CD4-positive, CD25-positive, alpha-beta regulatory T cell (primary cell): Measurements from ENCODE around the gene MCL1. TPM values are rescaled to one million over a fixed set of nuclear protein-coding genes. Genes with fewer than 3 reads are reported as not detected.

Experiments used
- ATAC-seq, 2 donors: fragments of 150-1000 bp; cut with Tn5 transposase; one replicate each; pipeline ENCODE4 v1.10.0; 2021; ENCODE audit warnings: low read depth in 2 of 2, moderate number of reproducible peaks in 2 of 2, moderate library complexity in 1 of 2
- DNase-seq, 3 donors: peaks; one replicate each; pipeline versions ENCODE4 v3.0.0 to v3.0.0-alpha.2; 2012 to 2022; ENCODE audit warnings: mixed read lengths in 1 of 3
- H3K27ac ChIP-seq: one replicate; pipeline ENCODE4 v1.7.0; 2013; ENCODE audit warnings: mild to moderate bottlenecking, low read length; ENCODE audit not compliant: insufficient read depth, poor library complexity, severe bottlenecking
- H3K27me3 ChIP-seq: one replicate; pipeline ENCODE4 v1.7.0; 2013; ENCODE audit warnings: low read length; ENCODE audit not compliant: control insufficient read depth, insufficient read depth
- H3K36me3 ChIP-seq: one replicate; pipeline ENCODE4 v1.7.0; 2013; ENCODE audit warnings: mild to moderate bottlenecking, low read length, moderate library complexity; ENCODE audit not compliant: control insufficient read depth, insufficient read depth
- H3K4me1 ChIP-seq: 2 replicates; pipeline ENCODE4 v1.7.0; 2013; ENCODE audit warnings: mild to moderate bottlenecking, low read length; ENCODE audit not compliant: insufficient read depth, control insufficient read depth, poor library complexity, severe bottlenecking
- H3K4me3 ChIP-seq: one replicate; pipeline ENCODE4 v1.7.0; 2013; ENCODE audit warnings: low read depth, mild to moderate bottlenecking, low read length, moderate library complexity
- H3K9me3 ChIP-seq, 2 experiments: 1 replicate in 1 of 2; 2 replicates in 1 of 2; pipeline ENCODE4 v1.7.0; 2013; ENCODE audit warnings: low read length in 2 of 2, mild to moderate bottlenecking in 1 of 2, moderate library complexity in 1 of 2; ENCODE audit not compliant: control insufficient read depth in 2 of 2
- H3K27ac Mint-ChIP-seq, 3 donors: one replicate each; pipeline ENCODE4 v1.8.0; 2020 to 2022; ENCODE audit warnings: mild to moderate bottlenecking in 3 of 3, mixed read lengths in 3 of 3, moderate library complexity in 2 of 3
- H3K27me3 Mint-ChIP-seq: one replicate; pipeline ENCODE4 v1.8.0; 2022; ENCODE audit warnings: mild to moderate bottlenecking, mixed read lengths
- H3K36me3 Mint-ChIP-seq: one replicate; pipeline ENCODE4 v1.8.0; 2020; ENCODE audit warnings: mixed read lengths
- H3K4me1 Mint-ChIP-seq, 4 donors: one replicate each; pipeline ENCODE4 v1.8.0; 2020 to 2022; ENCODE audit warnings: mixed read lengths in 4 of 4, mild to moderate bottlenecking in 1 of 4
- H3K4me3 Mint-ChIP-seq, 4 donors: one replicate each; pipeline ENCODE4 v1.8.0; 2020 to 2022; ENCODE audit warnings: mild to moderate bottlenecking in 4 of 4, mixed read lengths in 4 of 4, moderate library complexity in 3 of 4
- H3K9me3 Mint-ChIP-seq, 7 donors: one replicate each; pipeline ENCODE4 v1.8.0; 2020 to 2022; ENCODE audit warnings: mixed read lengths in 7 of 7, mild to moderate bottlenecking in 3 of 7, moderate library complexity in 2 of 7
- polyA plus RNA-seq, 4 donors: library from polyadenylated mRNA; unstranded; fragments of 300-500 nt; fragmentation: Illumina TruSeq; gene quantifications; one replicate each; pipeline ENCODE4 v1.2.3, GENCODE V29; 2021
- total RNA-seq: library from RNA; stranded (reverse); gene quantifications from one replicate; pipeline ENCODE4 v1.2.3, GENCODE V29; 2022

The MCL1 gene
- total and polyA plus RNA-seq, 5 donors from 2014 or later = 167 to 764 (median 184) TPM

DNA sequence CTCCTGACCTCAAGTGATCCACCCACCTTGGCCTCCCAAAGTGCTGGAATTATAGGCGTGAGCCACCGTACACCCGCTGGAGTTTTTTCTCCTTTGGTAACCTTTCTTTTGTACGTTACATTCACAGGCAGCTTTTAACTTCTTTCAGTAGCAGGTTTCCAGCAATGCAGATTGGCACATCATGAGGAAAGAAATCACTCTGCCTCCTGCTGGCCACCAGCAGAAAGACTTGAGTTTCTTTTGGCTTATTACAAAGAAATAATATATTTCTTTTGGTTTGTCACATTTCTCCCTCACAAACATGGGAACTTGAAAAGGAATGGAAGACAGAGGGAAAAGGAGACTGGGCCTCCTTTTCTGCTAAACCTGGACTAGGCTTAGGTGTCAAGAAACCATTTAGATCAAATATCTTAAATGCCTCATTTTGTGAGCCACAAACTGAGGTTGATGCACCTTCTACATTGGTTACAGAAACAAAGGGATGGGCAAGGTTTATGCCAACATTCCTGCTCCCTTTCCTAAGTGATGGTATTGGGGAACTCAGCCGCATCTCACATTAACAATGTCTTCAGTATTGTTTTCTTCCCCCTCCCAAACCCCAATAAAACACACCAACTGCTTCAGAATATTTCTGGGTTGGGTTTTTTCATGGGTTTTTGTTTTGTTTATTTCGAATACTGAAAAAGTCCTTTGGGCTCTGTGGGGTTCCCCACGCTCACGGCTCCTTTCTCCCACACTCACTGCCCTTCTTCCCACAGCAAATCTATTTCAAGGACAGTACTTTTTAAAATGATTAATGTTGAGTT lies 42.3 kb upstream of the MCL1 start:
- H3K4me3 ChIP-seq = peak overlapping the region; percentile 19
- Mint-ChIP-seq H3K9me3 (peaks cover 0 to 1% (median 0%) of the 10 kb centered on the region in 7 donors), H3K4me3 (peak overlapping the region; percentile 20 to 68 (median 50)), H3K27ac (peak overlapping the region; percentile 72 to 89 (median 83)), H3K27me3 (no peaks in the 10 kb centered on the region), H3K4me1 (peaks cover 25 to 57% (median 44%) of the 10 kb centered on the region in 4 donors), H3K36me3 (peaks cover 44% of the 10 kb centered on the region)
- H3K27me3 ChIP-seq = no peaks in the 10 kb centered on the region
- ATAC-seq = peak; percentile 61 to 65
- H3K27ac ChIP-seq = peak overlapping the region; percentile 53
- peak; percentile 34 to 83 (median 69) for DNase-seq
- H3K4me1 ChIP-seq = peaks cover 28% of the 10 kb centered on the region
- no peaks in the 10 kb centered on the region for H3K9me3 ChIP-seq
- peaks cover 47% of the 10 kb centered on the region for H3K36me3 ChIP-seq

- Histone ChIP-seq H3K36me3 (peaks cover 40% of the 10 kb centered on the region), H3K4me3 (no peak overlapping the region), H3K4me1 (peaks cover 30% of the 10 kb centered on the region), H3K9me3 (no peaks in the 10 kb centered on the region), H3K27ac (peak overlapping the region; percentile 53), H3K27me3 (no peaks in the 10 kb centered on the region)
- H3K36me3 Mint-ChIP-seq = peaks cover 45% of the 10 kb centered on the region
- peaks cover 0 to 1% (median 0%) of the 10 kb centered on the region in 7 donors for H3K9me3 Mint-ChIP-seq
- peak overlapping the region in 2 of 3 donors; percentile 72 to 93 for H3K27ac Mint-ChIP-seq
- DNase-seq = no peak
- ATAC-seq = no peak
- peaks cover 31 to 65% (median 46%) of the 10 kb centered on the region in 4 donors for H3K4me1 Mint-ChIP-seq
- no peaks in the 10 kb centered on the region for H3K27me3 Mint-ChIP-seq
- no peak overlapping the region for H3K4me3 Mint-ChIP-seq
Observed at GRCh38 chr1:150620919-150621318, 41.5 kb upstream of the MCL1 start.

DNA sequence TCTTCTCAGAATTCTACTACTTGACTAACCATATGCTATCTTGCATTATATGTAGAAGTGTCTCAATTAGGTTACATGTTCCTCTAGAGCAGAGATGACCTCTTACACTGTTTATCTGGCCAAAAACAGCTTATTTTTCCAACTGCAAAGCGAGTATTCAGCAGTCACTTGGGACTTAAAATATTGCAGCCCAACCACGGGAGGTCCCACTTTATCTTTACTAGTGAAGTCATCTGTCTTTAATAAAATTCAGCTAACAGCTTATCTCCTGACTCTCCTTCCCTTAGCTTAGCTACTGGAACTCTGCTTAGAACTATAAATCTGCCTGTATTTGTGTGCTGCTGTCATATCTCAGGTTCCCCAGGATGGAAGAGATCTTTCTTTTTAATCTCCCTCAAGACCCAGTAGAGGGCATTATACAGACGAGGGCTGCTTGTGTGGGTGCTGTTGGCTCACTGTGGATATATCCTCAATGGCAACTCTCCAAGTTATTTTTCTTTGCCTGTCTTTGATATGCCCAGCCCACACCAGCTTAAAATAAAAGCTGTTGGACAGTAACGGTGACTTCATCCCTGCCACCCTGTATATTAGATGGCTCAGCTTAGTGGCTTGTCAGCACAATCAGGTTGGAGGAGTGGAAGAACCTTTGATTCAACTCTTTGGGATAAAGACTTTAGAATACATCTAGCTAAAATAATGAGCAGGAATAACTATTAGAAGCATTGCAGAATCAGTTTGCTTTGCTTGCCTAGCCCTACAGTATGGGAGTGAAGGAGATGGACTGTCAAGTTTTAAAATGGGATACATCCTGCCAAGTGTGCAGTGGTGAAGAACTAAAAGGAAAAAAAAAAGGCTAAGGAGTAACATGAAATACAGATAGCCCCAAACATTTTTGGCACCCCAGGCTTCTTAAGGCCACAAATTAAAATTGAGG lies 40.4 kb upstream of the MCL1 start:
- Histone ChIP-seq H3K4me1 (peaks cover 39% of the 10 kb centered on the region), H3K36me3 (peaks cover 35% of the 10 kb centered on the region), H3K27ac (peak overlapping the region; percentile 18), H3K9me3 (no peaks in the 10 kb centered on the region), H3K27me3 (no peaks in the 10 kb centered on the region), H3K4me3 (peak overlapping the region; percentile 15)
- Mint-ChIP-seq H3K4me3 (peak overlapping the region in 1 of 4 donors; percentile 9), H3K9me3 (peaks cover 0 to 1% (median 0%) of the 10 kb centered on the region in 7 donors), H3K27me3 (no peaks in the 10 kb centered on the region), H3K36me3 (peaks cover 41% of the 10 kb centered on the region), H3K27ac (peak overlapping the region; percentile 17 to 93 (median 72)), H3K4me1 (peaks cover 38 to 75% (median 51%) of the 10 kb centered on the region in 4 donors)
- ATAC-seq (peak; percentile 54 to 62), DNase-seq (peak in 1 of 3 donors; percentile 41)

GRCh38 chr1:150615346-150616201 lies 36.2 kb upstream of the MCL1 start:
- H3K4me1 ChIP-seq = peaks cover 59% of the 10 kb centered on the region
- peaks cover 13% of the 10 kb centered on the region for H3K36me3 ChIP-seq
- peak in 1 of 3 donors; percentile 39 for DNase-seq
- peaks cover 37% of the 10 kb centered on the region for H3K36me3 Mint-ChIP-seq
- peak overlapping the region; percentile 20 to 72 (median 47) for H3K4me3 Mint-ChIP-seq
- no peak for ATAC-seq
- H3K27ac Mint-ChIP-seq = peak overlapping the region; percentile 74 to 90 (median 75)
- H3K4me1 Mint-ChIP-seq = peaks cover 42 to 74% (median 59%) of the 10 kb centered on the region in 4 donors
- H3K27ac ChIP-seq = peak overlapping the region; percentile 43
- H3K9me3 Mint-ChIP-seq = no peaks in the 10 kb centered on the region
- peak overlapping the region; percentile 43 for H3K4me3 ChIP-seq
- H3K27me3 ChIP-seq = no peaks in the 10 kb centered on the region
- H3K27me3 Mint-ChIP-seq = peaks cover 5% of the 10 kb centered on the region
- no peaks in the 10 kb centered on the region for H3K9me3 ChIP-seq

DNA sequence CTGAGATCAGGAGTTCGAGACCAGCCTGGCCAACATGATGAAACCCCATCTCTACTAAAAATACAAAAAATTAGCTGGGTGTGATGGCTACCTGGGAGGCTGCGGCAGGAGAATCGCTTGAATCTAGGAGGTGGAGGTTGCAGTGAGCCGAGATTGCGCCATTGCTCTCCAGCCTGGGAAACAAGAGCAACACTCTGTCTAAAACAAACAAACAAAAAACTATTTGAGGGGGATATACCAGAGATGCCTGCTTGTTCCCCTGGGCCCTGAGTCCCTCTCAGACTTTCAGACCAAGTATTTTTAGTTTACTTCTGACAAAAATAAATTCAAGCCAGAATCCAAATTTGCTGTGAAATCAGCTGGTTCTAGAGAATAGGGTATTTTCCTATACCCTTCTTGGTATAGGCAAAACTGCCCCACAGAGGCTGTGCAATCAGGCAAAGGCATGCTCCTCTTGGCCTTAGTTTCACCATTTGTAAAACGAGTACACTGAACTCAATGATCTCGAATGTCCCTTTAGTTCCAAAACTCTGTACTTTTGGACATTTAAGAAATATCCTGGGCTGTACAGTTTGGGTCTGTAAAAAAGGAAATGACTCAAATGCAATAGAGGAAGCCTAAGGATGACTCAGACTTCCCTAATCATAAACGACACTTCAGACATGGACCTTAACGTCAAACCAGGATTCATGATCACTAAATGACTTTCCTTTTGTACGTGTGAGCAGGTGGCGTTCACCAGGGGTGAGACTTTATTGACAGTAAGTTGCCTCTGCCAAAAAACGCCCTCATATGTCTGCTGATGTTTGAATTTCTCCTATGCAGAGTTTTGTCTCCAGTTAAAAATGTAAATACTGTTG lies 33.9 kb upstream of the MCL1 start:
- Histone ChIP-seq H3K4me3 (peak overlapping the region; percentile 55), H3K27ac (peak overlapping the region; percentile 90), H3K27me3 (no peaks in the 10 kb centered on the region), H3K36me3 (peaks cover 8% of the 10 kb centered on the region), H3K4me1 (peaks cover 48% of the 10 kb centered on the region), H3K9me3 (no peaks in the 10 kb centered on the region)
- H3K27me3 Mint-ChIP-seq = peaks cover 5% of the 10 kb centered on the region
- no peaks in the 10 kb centered on the region for H3K9me3 Mint-ChIP-seq
- peak overlapping the region; percentile 62 to 88 (median 71) for H3K27ac Mint-ChIP-seq
- H3K36me3 Mint-ChIP-seq = peaks cover 26% of the 10 kb centered on the region
- DNase-seq = peak in 2 of 3 donors; percentile 30 to 64
- peak overlapping the region; percentile 24 to 84 (median 54) for H3K4me3 Mint-ChIP-seq
- ATAC-seq = peak; percentile 13 to 37
- peaks cover 32 to 60% (median 48%) of the 10 kb centered on the region in 4 donors for H3K4me1 Mint-ChIP-seq

DNA sequence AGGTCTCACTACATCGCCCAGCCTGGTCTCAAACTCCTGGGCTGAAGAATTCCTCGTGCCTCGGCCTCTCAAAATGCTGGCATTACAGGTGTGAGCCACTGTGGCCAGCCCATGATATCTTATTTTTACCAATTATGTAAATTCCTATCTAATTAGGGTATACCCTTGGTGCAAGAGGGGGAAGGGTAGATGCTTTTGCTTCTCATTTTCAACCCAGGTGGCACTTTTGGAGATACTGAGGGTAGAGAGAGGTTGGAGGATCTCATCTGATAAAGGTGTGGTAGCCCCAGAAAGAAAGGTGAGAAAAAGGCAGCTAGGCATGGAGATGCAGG lies 32.6 kb upstream of the MCL1 start:
- Histone ChIP-seq H3K4me3 (peak overlapping the region; percentile 53), H3K27ac (peak overlapping the region; percentile 90), H3K36me3 (peaks cover 8% of the 10 kb centered on the region), H3K27me3 (no peaks in the 10 kb centered on the region), H3K4me1 (peaks cover 48% of the 10 kb centered on the region), H3K9me3 (no peaks in the 10 kb centered on the region)
- H3K27ac Mint-ChIP-seq = peak overlapping the region; percentile 84 to 97 (median 90)
- ATAC-seq (no peak), DNase-seq (no peak)
- peak overlapping the region in 2 of 4 donors; percentile 39 to 65 for H3K4me3 Mint-ChIP-seq
- H3K36me3 Mint-ChIP-seq = peaks cover 23% of the 10 kb centered on the region
- H3K27me3 Mint-ChIP-seq = peaks cover 5% of the 10 kb centered on the region
- H3K9me3 Mint-ChIP-seq = no peaks in the 10 kb centered on the region
- H3K4me1 Mint-ChIP-seq = peaks cover 30 to 58% (median 46%) of the 10 kb centered on the region in 4 donors
